HEK293 (cell line): ENCODE data around the gene THUMPD3.

Experiments
- ATF2 ChIP-seq: fragments of 450-650 bp; formaldehyde crosslinking; IDR thresholded peaks from 2 replicates; pipeline ENCODE4 v1.5.1; 2016; ENCODE audit warnings: missing biosample characterization, missing genetic modification characterization, low read depth
- KLF8 ChIP-seq: fragments of 450-650 bp; formaldehyde crosslinking; IDR thresholded peaks from 2 replicates; pipeline ENCODE4 v1.5.1; 2016; ENCODE audit warnings: missing biosample characterization, missing genetic modification characterization
- KLF9 ChIP-seq: fragments of 450-650 bp; formaldehyde crosslinking; IDR thresholded peaks from 2 replicates; pipeline ENCODE4 v1.5.1; 2016; ENCODE audit warnings: missing biosample characterization, missing genetic modification characterization, low read depth
- MZF1 ChIP-seq: fragments of 450-650 bp; formaldehyde crosslinking; IDR thresholded peaks from 2 replicates; pipeline ENCODE4 v1.5.1; 2017; ENCODE audit warnings: missing biosample characterization, missing genetic modification characterization, borderline replicate concordance
- PBX3 ChIP-seq: sonication (generic); formaldehyde crosslinking; IDR thresholded peaks from 2 replicates; pipeline ENCODE4 v1.8.1; 2022; ENCODE audit warnings: mild to moderate bottlenecking, moderate library complexity, missing genetic modification reagents
- PRDM1 ChIP-seq: fragments of 450-650 bp; formaldehyde crosslinking; IDR thresholded peaks from 2 replicates; pipeline ENCODE4; 2016; ENCODE audit warnings: missing biosample characterization, missing genetic modification characterization
- YY1 ChIP-seq: fragments of 450-650 bp; formaldehyde crosslinking; IDR thresholded peaks from 2 replicates; pipeline ENCODE4 v1.5.1; 2018; ENCODE audit warnings: missing biosample characterization, missing genetic modification characterization
- YY2 ChIP-seq: fragments of 450-650 bp; formaldehyde crosslinking; IDR thresholded peaks from 2 replicates; pipeline ENCODE4 v1.5.1; 2016; ENCODE audit warnings: missing biosample characterization, missing genetic modification characterization
- ZBTB17 ChIP-seq: fragments of 450-650 bp; formaldehyde crosslinking; IDR thresholded peaks from 2 replicates; pipeline ENCODE4 v1.5.1; 2016; ENCODE audit warnings: missing biosample characterization, missing genetic modification characterization
- ZFP37 ChIP-seq: fragments of 450-650 bp; formaldehyde crosslinking; IDR thresholded peaks from 2 replicates; pipeline ENCODE4 v1.5.1; 2016; ENCODE audit warnings: missing biosample characterization, missing genetic modification characterization
- ZNF341 ChIP-seq: fragments of 450-650 bp; formaldehyde crosslinking; IDR thresholded peaks from 2 replicates; pipeline ENCODE4; 2016; ENCODE audit warnings: low read depth, missing biosample characterization, missing genetic modification characterization
- ZNF704 ChIP-seq: fragments of 450-650 bp; formaldehyde crosslinking; IDR thresholded peaks from 2 replicates; pipeline ENCODE4 v1.5.1; 2016; ENCODE audit warnings: missing biosample characterization, missing genetic modification characterization

GRCh38 chr3:9390265-9390888 is 27.5 kb downstream of the THUMPD3 start:
- TF ChIP-seq PRDM1: no peak
- TF ChIP-seq ZNF341: no peak
- TF ChIP-seq MZF1 (tag by site-specific recombination): no peak
- no peak for TF ChIP-seq ATF2 (tag by site-specific recombination)
- TF ChIP-seq YY2 (tag by site-specific recombination): no peak
- TF ChIP-seq KLF9 (tag by site-specific recombination): no peak
- no peak for TF ChIP-seq ZBTB17 (tag by site-specific recombination)
- no peak for TF ChIP-seq PBX3 (CRISPR knock-in tag)
- TF ChIP-seq YY1 (tag by site-specific recombination): no peak
- no peak for TF ChIP-seq KLF8
- TF ChIP-seq ZNF704 (tag by site-specific recombination): no peak
- TF ChIP-seq ZFP37 (tag by site-specific recombination): no peak
